Measurements from ENCODE around the gene ACTG2.

ACTG2 gene

DNA sequence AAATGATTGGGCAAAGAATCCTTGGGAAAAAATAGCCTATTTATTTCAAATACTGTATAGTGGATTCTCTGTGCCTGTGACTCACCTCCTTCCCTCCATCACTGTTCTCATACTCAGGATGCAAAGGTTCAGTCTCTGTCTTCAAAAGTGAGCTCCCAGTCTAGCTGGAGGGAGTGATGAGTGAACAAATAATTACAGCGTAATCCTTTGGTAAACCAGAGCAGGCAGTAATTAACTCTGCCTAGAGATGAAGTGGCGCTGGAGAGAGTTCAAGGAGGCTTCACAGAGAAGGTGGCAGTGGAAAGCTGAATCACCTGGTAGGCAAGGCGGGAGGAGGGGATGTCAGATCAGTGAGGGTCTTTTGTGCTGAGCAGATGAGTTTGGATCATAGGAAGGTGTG lies 40.4 kb downstream of the ACTG2 start:
- H3K18ac ChIP-seq (ENCODE audit: low read length): no peak overlapping the region
- H3K4me1 ChIP-seq (ENCODE audit: control insufficient read depth in 1 of 2, insufficient read depth in 2 of 2, low read length in 2 of 2): peaks cover 0 to 3% of the 10 kb centered on the region in 2 experiments
- no peak overlapping the region for H3K4me2 ChIP-seq (ENCODE audit: low read length)
- H4K8ac ChIP-seq (ENCODE audit: low read depth, low read length): no peak overlapping the region
- H2BK5ac ChIP-seq (ENCODE audit: low read depth, low read length, poor library complexity): no peak overlapping the region
- H2BK120ac ChIP-seq (ENCODE audit: insufficient read depth, low read length, poor library complexity): no peak overlapping the region
- H3K27me3 ChIP-seq (ENCODE audit: insufficient read depth, low read length): no peaks in the 10 kb centered on the region
- WGBS (ENCODE audit: extremely low coverage, insufficient coverage, insufficient read length): no CpG with 5 or more reads among the region's 3 CpGs
- H4K91ac ChIP-seq (ENCODE audit: low read depth, low read length): no peak overlapping the region
- no peak overlapping the region for H3K4ac ChIP-seq (ENCODE audit: low read depth, low read length)
- no peak overlapping the region for H3K4me3 ChIP-seq (ENCODE audit: low read depth, low read length)
- no peaks in the 10 kb centered on the region for H3K79me1 ChIP-seq (ENCODE audit: low read length)
- H3K9ac ChIP-seq (ENCODE audit: low read length): no peak overlapping the region
- no peaks in the 10 kb centered on the region for H3K79me2 ChIP-seq (ENCODE audit: control insufficient read depth, insufficient read depth, low read length, poor library complexity)
- H4K12ac ChIP-seq (ENCODE audit: low read depth, low read length): no peak overlapping the region
- H2BK12ac ChIP-seq (ENCODE audit: low read length): no peak overlapping the region
- no peak overlapping the region for H2AFZ ChIP-seq (ENCODE audit: insufficient read depth, low read length, poor library complexity)
- H3K36me3 ChIP-seq (ENCODE audit: control insufficient read depth in 1 of 2, insufficient read depth in 2 of 2, low read length in 2 of 2): peaks cover 2 to 8% of the 10 kb centered on the region in 2 experiments
- no peaks in the 10 kb centered on the region for H3K9me3 ChIP-seq (ENCODE audit: insufficient read depth, low read depth, low read length)
- no peak overlapping the region for H3K23ac ChIP-seq (ENCODE audit: low read length)
- no peak for DNase-seq
- H2AK5ac ChIP-seq (ENCODE audit: low read length): no peak overlapping the region
- no peak overlapping the region for H3K14ac ChIP-seq (ENCODE audit: low read length)
- no peak overlapping the region for H3K27ac ChIP-seq (ENCODE audit: low read depth, low read length)

DNA sequence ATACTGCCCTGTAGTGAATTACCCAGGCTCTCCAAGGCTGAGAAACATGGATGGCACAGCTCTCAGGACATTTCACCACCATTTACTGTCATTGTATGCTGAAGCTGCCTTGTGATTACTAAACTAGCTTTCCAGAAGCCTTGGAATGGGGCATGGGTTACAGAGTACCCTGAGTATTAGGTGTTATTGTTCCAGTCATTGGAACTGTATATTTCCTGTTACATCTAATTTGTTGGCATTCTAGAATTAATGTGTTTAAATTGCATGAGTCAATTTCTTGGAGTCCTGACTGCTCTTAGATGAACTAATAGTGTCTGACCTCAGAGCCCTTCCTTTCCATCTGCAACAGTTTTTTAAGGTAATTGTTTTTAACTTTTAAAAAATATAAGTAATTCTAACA lies 42.8 kb downstream of the ACTG2 start:
- H3K4me2 ChIP-seq (ENCODE audit: low read length): no peak overlapping the region
- H3K4me3 ChIP-seq (ENCODE audit: low read depth, low read length): no peak overlapping the region
- H3K9ac ChIP-seq (ENCODE audit: low read length): no peak overlapping the region
- peaks cover 2 to 13% of the 10 kb centered on the region in 2 experiments for H3K36me3 ChIP-seq (ENCODE audit: control insufficient read depth in 1 of 2, insufficient read depth in 2 of 2, low read length in 2 of 2)
- no peak overlapping the region for H4K8ac ChIP-seq (ENCODE audit: low read depth, low read length)
- no peak overlapping the region for H4K12ac ChIP-seq (ENCODE audit: low read depth, low read length)
- no peak for DNase-seq
- no peaks in the 10 kb centered on the region for H3K79me1 ChIP-seq (ENCODE audit: low read length)
- no peak overlapping the region for H2AK5ac ChIP-seq (ENCODE audit: low read length)
- H2BK5ac ChIP-seq (ENCODE audit: low read depth, low read length, poor library complexity): no peak overlapping the region
- no peak overlapping the region for H2BK12ac ChIP-seq (ENCODE audit: low read length)
- no peak overlapping the region for H2BK120ac ChIP-seq (ENCODE audit: insufficient read depth, low read length, poor library complexity)
- no peaks in the 10 kb centered on the region for H3K4me1 ChIP-seq (ENCODE audit: control insufficient read depth in 1 of 2, insufficient read depth in 2 of 2, low read length in 2 of 2)
- no peaks in the 10 kb centered on the region for H3K9me3 ChIP-seq (ENCODE audit: insufficient read depth, low read depth, low read length)
- H2AFZ ChIP-seq (ENCODE audit: insufficient read depth, low read length, poor library complexity): no peak overlapping the region
- no peaks in the 10 kb centered on the region for H3K27me3 ChIP-seq (ENCODE audit: insufficient read depth, low read length)
- H4K91ac ChIP-seq (ENCODE audit: low read depth, low read length): no peak overlapping the region
- H3K79me2 ChIP-seq (ENCODE audit: control insufficient read depth, insufficient read depth, low read length, poor library complexity): no peaks in the 10 kb centered on the region
- H3K4ac ChIP-seq (ENCODE audit: low read depth, low read length): no peak overlapping the region
- H3K18ac ChIP-seq (ENCODE audit: low read length): no peak overlapping the region
- no peak overlapping the region for H3K14ac ChIP-seq (ENCODE audit: low read length)
- H3K23ac ChIP-seq (ENCODE audit: low read length): no peak overlapping the region
- no peak overlapping the region for H3K27ac ChIP-seq (ENCODE audit: low read depth, low read length)

DNA sequence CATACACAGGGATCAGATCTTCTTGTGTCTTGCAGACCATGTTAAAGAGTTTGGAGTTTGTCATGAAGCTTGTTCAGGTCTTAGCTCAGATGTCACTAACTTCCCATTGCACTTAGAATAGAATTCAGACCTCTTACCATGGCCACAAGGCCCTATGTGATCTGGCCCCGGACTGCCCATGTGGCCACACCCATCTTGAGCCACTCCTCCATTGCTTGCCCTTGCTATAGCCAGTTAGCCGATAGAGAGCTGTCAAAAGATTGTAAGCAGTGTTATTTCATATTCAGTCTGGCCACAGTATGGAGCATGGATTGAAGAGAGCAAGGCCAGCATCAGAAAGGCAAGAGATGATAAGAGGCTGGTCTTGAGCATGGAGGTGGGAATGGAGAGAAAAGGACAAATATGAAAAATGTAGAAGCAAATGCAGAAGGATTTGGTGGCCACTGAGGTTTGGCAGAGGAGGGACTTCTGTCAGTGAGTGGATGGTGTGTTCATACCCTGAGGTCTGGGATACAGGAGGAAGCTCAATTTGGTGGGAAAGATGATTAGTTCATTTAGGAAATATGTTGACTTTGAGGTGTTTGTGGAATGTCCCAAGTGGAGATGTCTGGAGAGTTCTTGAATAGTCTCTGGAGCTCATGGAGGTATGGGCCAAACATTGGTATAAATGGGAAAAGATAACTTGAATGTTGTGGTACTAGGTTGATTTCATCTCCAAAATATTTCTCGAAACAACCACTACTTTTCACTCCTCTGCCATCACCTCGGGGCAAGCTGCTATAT lies 44.5 kb downstream of the ACTG2 start:
- H2BK5ac ChIP-seq (ENCODE audit: low read depth, low read length, poor library complexity): no peak overlapping the region
- H3K79me1 ChIP-seq (ENCODE audit: low read length): no peaks in the 10 kb centered on the region
- no CpG with 5 or more reads among the region's 4 CpGs for WGBS (ENCODE audit: extremely low coverage, insufficient coverage, insufficient read length)
- H2BK120ac ChIP-seq (ENCODE audit: insufficient read depth, low read length, poor library complexity): no peak overlapping the region
- peak overlapping the region; percentile 41 for H3K4ac ChIP-seq (ENCODE audit: low read depth, low read length)
- H3K14ac ChIP-seq (ENCODE audit: low read length): no peak overlapping the region
- peaks cover 2 to 12% of the 10 kb centered on the region in 2 experiments for H3K36me3 ChIP-seq (ENCODE audit: control insufficient read depth in 1 of 2, insufficient read depth in 2 of 2, low read length in 2 of 2)
- no peak overlapping the region for H3K18ac ChIP-seq (ENCODE audit: low read length)
- H3K9ac ChIP-seq (ENCODE audit: low read length): no peak overlapping the region
- no peak overlapping the region for H3K4me2 ChIP-seq (ENCODE audit: low read length)
- no peaks in the 10 kb centered on the region for H3K27me3 ChIP-seq (ENCODE audit: insufficient read depth, low read length)
- no peak overlapping the region for H4K8ac ChIP-seq (ENCODE audit: low read depth, low read length)
- no peak overlapping the region for H3K23ac ChIP-seq (ENCODE audit: low read length)
- no peak overlapping the region for H4K91ac ChIP-seq (ENCODE audit: low read depth, low read length)
- H3K79me2 ChIP-seq (ENCODE audit: control insufficient read depth, insufficient read depth, low read length, poor library complexity): no peaks in the 10 kb centered on the region
- H3K4me3 ChIP-seq (ENCODE audit: low read depth, low read length): no peak overlapping the region
- DNase-seq: peak; percentile 48 to 83
- H3K9me3 ChIP-seq (ENCODE audit: insufficient read depth, low read depth, low read length): no peaks in the 10 kb centered on the region
- no peak overlapping the region for H3K27ac ChIP-seq (ENCODE audit: low read depth, low read length)
- H2AK5ac ChIP-seq (ENCODE audit: low read length): no peak overlapping the region
- H2AFZ ChIP-seq (ENCODE audit: insufficient read depth, low read length, poor library complexity): no peak overlapping the region
- no peak overlapping the region for H2BK12ac ChIP-seq (ENCODE audit: low read length)
- no peak overlapping the region for H4K12ac ChIP-seq (ENCODE audit: low read depth, low read length)
- H3K4me1 ChIP-seq (ENCODE audit: control insufficient read depth in 1 of 2, insufficient read depth in 2 of 2, low read length in 2 of 2): no peaks in the 10 kb centered on the region

- Histone ChIP-seq H3K14ac (ENCODE audit: low read length) (no peak overlapping the region), H3K79me2 (ENCODE audit: control insufficient read depth, insufficient read depth, low read length, poor library complexity) (no peaks in the 10 kb centered on the region), H4K8ac (ENCODE audit: low read depth, low read length) (no peak overlapping the region)
Measured at GRCh38 chr2:73937899-73938298, 45.1 kb downstream of the ACTG2 start.

More at GRCh38 chr2:73937899-73938298, 45.1 kb downstream of the ACTG2 start:
- no peak overlapping the region for H3K4ac ChIP-seq (ENCODE audit: low read depth, low read length)
- no peak overlapping the region for H2AK5ac ChIP-seq (ENCODE audit: low read length)
- no peaks in the 10 kb centered on the region for H3K4me1 ChIP-seq (ENCODE audit: control insufficient read depth in 1 of 2, insufficient read depth in 2 of 2, low read length in 2 of 2)
- H4K91ac ChIP-seq (ENCODE audit: low read depth, low read length): no peak overlapping the region
- H2BK5ac ChIP-seq (ENCODE audit: low read depth, low read length, poor library complexity): no peak overlapping the region
- H2BK12ac ChIP-seq (ENCODE audit: low read length): no peak overlapping the region
- no peaks in the 10 kb centered on the region for H3K9me3 ChIP-seq (ENCODE audit: insufficient read depth, low read depth, low read length)
- no peak overlapping the region for H3K23ac ChIP-seq (ENCODE audit: low read length)
- no peak for DNase-seq
- H3K27ac ChIP-seq (ENCODE audit: low read depth, low read length): no peak overlapping the region
- H3K36me3 ChIP-seq (ENCODE audit: control insufficient read depth in 1 of 2, insufficient read depth in 2 of 2, low read length in 2 of 2): peaks cover 2 to 11% of the 10 kb centered on the region in 2 experiments
- H3K4me2 ChIP-seq (ENCODE audit: low read length): no peak overlapping the region
- H3K9ac ChIP-seq (ENCODE audit: low read length): no peak overlapping the region
- no peak overlapping the region for H2BK120ac ChIP-seq (ENCODE audit: insufficient read depth, low read length, poor library complexity)
- no peak overlapping the region for H3K18ac ChIP-seq (ENCODE audit: low read length)
- H4K12ac ChIP-seq (ENCODE audit: low read depth, low read length): no peak overlapping the region
- no peaks in the 10 kb centered on the region for H3K79me1 ChIP-seq (ENCODE audit: low read length)
- no peaks in the 10 kb centered on the region for H3K27me3 ChIP-seq (ENCODE audit: insufficient read depth, low read length)
- no peak overlapping the region for H3K4me3 ChIP-seq (ENCODE audit: low read depth, low read length)
- H2AFZ ChIP-seq (ENCODE audit: insufficient read depth, low read length, poor library complexity): no peak overlapping the region

All from trophoblast cell (in vitro differentiated cells and primary cell).